ENCODE measurements around the gene UBA1.

DNA sequence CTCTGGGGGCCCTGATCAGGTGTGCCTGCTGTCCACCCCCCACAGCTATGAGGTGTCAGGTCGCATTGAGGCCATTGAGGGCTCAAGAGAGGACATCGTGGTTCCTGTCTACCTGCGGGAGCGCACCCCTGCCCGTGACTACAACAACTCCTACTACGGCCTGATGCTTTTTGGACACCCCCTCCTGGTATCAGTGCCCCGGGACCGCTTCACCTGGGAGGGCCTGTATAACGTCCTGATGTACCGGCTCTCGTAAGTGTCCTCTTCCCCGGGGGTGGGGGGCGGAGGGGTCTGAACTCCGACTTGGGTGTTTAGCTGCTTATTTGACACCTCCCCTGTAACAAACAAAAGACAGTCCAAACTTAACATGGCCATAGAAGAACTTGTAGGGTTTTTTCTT lies 49.7 kb downstream of the UBA1 start:
- TF ChIP-seq, protein P1, sequence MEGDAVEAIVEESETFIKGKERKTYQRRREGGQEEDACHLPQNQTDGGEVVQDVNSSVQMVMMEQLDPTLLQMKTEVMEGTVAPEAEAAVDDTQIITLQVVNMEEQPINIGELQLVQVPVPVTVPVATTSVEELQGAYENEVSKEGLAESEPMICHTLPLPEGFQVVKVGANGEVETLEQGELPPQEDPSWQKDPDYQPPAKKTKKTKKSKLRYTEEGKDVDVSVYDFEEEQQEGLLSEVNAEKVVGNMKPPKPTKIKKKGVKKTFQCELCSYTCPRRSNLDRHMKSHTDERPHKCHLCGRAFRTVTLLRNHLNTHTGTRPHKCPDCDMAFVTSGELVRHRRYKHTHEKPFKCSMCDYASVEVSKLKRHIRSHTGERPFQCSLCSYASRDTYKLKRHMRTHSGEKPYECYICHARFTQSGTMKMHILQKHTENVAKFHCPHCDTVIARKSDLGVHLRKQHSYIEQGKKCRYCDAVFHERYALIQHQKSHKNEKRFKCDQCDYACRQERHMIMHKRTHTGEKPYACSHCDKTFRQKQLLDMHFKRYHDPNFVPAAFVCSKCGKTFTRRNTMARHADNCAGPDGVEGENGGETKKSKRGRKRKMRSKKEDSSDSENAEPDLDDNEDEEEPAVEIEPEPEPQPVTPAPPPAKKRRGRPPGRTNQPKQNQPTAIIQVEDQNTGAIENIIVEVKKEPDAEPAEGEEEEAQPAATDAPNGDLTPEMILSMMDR (IDR thresholded peaks at IDR 0.05; ENCODE audit: low read depth, low read length, poor library complexity, severe bottlenecking) = no peak
- no peak for TF ChIP-seq EZH2phosphoT487 (IDR thresholded peaks at IDR 0.05; ENCODE audit: borderline replicate concordance, low read length)
